H54 (cell line): ENCODE results near the gene NMT1.

ENCODE experiments used
- DNase-seq: peaks from one replicate; pipeline ENCODE4 v3.0.0; 2011; ENCODE audit warnings: low spot score, mixed read lengths; ENCODE audit not compliant: insufficient read length
- FAIRE-seq: peaks from 3 replicates; lab custom pipeline; 2011; peaks lifted over from hg19 to GRCh38; lab: Jason Lieb, UNC
- POLR2A ChIP-seq: IDR thresholded peaks from 2 replicates; pipeline ENCODE4 v1.6.1; 2011; ENCODE audit warnings: low read depth, mild to moderate bottlenecking, low read length

Gene NMT1

DNA sequence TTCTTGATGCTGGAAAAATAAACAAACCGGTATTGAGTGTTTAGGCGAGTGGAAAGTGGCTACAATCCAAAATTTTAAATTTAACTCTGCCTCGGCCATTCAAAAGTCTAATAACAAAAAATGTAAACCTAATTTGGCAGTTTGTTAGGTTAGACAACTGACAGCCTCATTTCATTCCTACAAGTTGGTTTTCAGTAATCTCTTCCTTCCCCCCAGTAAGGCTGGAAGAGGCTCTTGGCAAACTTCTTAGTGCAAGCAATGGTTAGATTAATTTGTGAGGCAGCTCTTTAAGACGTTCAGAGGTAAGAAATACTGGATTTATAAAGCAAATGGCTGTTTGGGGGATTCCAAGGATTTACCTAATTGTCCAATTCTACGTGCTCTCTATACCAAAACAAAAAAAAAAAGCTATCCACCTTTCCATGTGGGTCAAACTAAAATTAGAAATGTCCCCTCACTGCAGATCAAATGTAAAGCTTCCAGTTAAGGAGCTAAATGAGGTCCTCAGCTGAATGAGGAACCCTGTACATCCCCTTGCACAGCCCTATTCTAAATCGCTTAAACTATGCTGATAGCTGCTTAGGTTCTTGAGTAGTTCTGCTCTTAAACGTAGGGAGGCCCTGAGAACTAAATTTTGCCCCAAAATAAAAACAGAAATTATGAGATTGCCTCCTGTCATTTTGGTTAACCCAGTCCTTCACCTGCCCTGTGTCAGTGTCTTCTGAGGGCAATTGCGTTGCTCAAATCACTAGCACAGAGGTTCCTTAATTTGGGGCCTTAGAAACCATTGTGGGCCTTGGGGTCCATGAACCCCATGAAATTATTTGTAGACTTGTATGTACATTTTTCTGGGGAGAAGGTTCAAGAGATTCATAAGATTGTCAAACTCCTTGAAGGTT lies 90.0 kb downstream of the NMT1 start:
- TF ChIP-seq POLR2A: no peak
- DNase-seq: no peak
- no peak for FAIRE-seq

DNA sequence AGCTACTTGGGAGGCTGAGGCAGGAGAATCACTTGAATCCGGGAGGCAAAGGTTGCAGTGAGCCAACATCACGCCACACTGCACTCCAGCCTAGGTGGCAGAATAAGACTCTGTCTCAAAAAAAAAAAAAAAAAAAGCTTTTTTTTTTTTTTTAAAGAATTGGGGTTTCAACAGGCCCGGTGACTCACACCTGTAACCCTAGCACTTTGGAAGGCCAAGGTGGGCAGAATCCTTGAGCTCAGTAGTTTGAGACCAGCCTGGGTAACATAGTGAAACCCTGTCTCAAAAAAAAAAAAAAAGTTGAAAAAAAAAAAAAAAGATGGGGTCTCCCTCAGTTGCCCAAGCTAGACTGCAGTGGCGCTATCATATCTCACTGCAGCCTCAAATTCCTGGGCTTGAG lies 93.9 kb downstream of the NMT1 start:
- no peak for TF ChIP-seq POLR2A
- no peak for FAIRE-seq

GRCh38 chr17:45155483-45155882 lies 94.4 kb downstream of the NMT1 start:
- no peak for DNase-seq

More for the DNA sequence above, 93.9 kb downstream of the NMT1 start:
- DNase-seq: no peak

DNA sequence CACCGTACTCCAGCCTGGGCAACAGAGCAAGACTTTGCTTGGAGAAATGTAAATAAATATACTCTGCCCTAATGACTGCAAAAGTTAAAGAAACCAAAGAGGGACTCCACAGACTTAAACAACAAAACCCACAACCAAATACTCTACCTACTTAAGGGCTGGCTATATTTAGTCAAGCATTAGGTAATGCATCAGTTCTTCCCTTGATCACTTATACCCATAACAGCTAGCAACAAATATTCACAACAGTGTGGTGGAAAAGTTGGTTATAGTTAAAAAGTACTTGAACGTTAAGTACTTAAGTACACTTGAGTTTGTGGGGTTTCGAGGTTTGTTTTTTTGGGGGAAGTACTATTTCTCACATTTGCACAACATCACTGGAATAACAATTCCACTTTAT lies 95.1 kb downstream of the NMT1 start:
- no peak for FAIRE-seq

More at GRCh38 chr17:45155483-45155882, 94.4 kb downstream of the NMT1 start:
- TF ChIP-seq POLR2A: no peak
- no peak for FAIRE-seq

More for the DNA sequence above, 95.1 kb downstream of the NMT1 start:
- no peak for TF ChIP-seq POLR2A
- DNase-seq: no peak
